ENCODE results near the gene TPSG1. TPM values are rescaled to one million over a fixed set of nuclear protein-coding genes. Genes with fewer than 3 reads are reported as not detected.
A peak's percentile ranks its signal among the peaks of the same experiment; 100 is the strongest.

TPSG1 gene
- total and polyA plus RNA-seq, 2 of the 13 experiments (the other 11 are each of a cell fraction or from before 2014, with no cell fraction given), result not detected

DNA sequence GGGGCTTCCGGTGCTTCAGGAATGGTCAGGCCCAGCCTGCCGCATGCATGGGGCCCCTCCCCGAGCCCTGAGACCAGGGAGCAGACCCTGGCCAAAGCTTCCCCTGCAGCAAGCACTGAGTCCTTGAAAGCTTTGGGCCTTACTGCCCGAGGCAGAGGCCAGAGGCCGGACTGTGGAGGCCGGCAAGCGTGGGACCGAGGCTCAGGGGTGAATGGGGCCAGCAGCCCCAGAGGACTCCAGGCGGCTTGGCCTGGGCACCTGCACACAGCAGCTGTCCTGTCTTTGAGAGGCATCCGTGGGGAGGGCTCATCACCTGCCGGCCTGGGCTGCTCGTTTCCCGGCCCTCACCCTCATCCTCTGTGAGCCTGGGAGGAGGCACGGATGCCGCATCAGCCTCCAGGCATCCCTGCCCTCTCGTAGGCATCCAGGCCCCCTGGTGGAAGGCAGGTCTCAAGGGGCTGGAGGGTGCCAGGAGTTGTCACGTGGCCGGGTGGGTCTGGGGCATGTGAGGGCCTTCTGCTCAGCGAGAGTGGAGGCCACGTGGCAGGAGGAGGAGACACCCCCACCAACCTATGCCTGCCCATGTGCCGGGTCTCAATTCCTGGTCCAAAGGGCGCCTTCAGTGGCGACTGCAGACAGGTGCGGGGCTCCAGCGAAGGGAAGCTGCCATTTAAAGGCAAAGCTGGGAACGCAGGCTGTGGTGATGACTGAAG is 40.8 kb downstream of the TPSG1 start (continued):
- TF ChIP-seq, protein P1, sequence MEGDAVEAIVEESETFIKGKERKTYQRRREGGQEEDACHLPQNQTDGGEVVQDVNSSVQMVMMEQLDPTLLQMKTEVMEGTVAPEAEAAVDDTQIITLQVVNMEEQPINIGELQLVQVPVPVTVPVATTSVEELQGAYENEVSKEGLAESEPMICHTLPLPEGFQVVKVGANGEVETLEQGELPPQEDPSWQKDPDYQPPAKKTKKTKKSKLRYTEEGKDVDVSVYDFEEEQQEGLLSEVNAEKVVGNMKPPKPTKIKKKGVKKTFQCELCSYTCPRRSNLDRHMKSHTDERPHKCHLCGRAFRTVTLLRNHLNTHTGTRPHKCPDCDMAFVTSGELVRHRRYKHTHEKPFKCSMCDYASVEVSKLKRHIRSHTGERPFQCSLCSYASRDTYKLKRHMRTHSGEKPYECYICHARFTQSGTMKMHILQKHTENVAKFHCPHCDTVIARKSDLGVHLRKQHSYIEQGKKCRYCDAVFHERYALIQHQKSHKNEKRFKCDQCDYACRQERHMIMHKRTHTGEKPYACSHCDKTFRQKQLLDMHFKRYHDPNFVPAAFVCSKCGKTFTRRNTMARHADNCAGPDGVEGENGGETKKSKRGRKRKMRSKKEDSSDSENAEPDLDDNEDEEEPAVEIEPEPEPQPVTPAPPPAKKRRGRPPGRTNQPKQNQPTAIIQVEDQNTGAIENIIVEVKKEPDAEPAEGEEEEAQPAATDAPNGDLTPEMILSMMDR (CRISPR knock-in tag; IDR thresholded peaks at IDR 0.05), result peak; percentile 60
- peak; percentile 84 for TF ChIP-seq KLF6 (CRISPR knock-in tag; IDR thresholded peaks at IDR 0.05)
- TF ChIP-seq RNF219 (CRISPR knock-in tag; IDR thresholded peaks at IDR 0.05), result no peak
- TF ChIP-seq, protein P2, sequence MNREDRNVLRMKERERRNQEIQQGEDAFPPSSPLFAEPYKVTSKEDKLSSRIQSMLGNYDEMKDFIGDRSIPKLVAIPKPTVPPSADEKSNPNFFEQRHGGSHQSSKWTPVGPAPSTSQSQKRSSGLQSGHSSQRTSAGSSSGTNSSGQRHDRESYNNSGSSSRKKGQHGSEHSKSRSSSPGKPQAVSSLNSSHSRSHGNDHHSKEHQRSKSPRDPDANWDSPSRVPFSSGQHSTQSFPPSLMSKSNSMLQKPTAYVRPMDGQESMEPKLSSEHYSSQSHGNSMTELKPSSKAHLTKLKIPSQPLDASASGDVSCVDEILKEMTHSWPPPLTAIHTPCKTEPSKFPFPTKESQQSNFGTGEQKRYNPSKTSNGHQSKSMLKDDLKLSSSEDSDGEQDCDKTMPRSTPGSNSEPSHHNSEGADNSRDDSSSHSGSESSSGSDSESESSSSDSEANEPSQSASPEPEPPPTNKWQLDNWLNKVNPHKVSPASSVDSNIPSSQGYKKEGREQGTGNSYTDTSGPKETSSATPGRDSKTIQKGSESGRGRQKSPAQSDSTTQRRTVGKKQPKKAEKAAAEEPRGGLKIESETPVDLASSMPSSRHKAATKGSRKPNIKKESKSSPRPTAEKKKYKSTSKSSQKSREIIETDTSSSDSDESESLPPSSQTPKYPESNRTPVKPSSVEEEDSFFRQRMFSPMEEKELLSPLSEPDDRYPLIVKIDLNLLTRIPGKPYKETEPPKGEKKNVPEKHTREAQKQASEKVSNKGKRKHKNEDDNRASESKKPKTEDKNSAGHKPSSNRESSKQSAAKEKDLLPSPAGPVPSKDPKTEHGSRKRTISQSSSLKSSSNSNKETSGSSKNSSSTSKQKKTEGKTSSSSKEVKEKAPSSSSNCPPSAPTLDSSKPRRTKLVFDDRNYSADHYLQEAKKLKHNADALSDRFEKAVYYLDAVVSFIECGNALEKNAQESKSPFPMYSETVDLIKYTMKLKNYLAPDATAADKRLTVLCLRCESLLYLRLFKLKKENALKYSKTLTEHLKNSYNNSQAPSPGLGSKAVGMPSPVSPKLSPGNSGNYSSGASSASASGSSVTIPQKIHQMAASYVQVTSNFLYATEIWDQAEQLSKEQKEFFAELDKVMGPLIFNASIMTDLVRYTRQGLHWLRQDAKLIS (CRISPR knock-in tag; IDR thresholded peaks at IDR 0.05), result no peak
- TF ChIP-seq, protein P3, sequence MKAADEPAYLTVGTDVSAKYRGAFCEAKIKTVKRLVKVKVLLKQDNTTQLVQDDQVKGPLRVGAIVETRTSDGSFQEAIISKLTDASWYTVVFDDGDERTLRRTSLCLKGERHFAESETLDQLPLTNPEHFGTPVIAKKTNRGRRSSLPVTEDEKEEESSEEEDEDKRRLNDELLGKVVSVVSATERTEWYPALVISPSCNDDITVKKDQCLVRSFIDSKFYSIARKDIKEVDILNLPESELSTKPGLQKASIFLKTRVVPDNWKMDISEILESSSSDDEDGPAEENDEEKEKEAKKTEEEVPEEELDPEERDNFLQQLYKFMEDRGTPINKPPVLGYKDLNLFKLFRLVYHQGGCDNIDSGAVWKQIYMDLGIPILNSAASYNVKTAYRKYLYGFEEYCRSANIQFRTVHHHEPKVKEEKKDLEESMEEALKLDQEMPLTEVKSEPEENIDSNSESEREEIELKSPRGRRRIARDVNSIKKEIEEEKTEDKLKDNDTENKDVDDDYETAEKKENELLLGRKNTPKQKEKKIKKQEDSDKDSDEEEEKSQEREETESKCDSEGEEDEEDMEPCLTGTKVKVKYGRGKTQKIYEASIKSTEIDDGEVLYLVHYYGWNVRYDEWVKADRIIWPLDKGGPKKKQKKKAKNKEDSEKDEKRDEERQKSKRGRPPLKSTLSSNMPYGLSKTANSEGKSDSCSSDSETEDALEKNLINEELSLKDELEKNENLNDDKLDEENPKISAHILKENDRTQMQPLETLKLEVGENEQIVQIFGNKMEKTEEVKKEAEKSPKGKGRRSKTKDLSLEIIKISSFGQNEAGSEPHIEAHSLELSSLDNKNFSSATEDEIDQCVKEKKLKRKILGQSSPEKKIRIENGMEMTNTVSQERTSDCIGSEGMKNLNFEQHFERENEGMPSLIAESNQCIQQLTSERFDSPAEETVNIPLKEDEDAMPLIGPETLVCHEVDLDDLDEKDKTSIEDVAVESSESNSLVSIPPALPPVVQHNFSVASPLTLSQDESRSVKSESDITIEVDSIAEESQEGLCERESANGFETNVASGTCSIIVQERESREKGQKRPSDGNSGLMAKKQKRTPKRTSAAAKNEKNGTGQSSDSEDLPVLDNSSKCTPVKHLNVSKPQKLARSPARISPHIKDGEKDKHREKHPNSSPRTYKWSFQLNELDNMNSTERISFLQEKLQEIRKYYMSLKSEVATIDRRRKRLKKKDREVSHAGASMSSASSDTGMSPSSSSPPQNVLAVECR (CRISPR knock-in tag; IDR thresholded peaks at IDR 0.05; ENCODE audit: borderline replicate concordance), result peak; percentile 40; the same call in 1 of the 2 replicates
- TF ChIP-seq ZNF850 (CRISPR knock-in tag; conservative IDR thresholded peaks at IDR 0.05), result no peak
- no peak for TF ChIP-seq NR0B2 (CRISPR knock-in tag; IDR thresholded peaks at IDR 0.05)
- TF ChIP-seq, protein P4, sequence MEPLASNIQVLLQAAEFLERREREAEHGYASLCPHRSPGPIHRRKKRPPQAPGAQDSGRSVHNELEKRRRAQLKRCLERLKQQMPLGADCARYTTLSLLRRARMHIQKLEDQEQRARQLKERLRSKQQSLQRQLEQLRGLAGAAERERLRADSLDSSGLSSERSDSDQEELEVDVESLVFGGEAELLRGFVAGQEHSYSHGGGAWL (CRISPR knock-in tag; IDR thresholded peaks at IDR 0.05), result no peak
- TF ChIP-seq RARA (CRISPR knock-in tag; IDR thresholded peaks at IDR 0.05), result peak; percentile 52
- no peak for TF ChIP-seq ZNF329 (CRISPR knock-in tag; IDR thresholded peaks at IDR 0.05; ENCODE audit: low read depth)
- 0 out of 2 replicates have a peak, but pooled peaks have one; percentile 17 for TF ChIP-seq HOXA3 (CRISPR knock-in tag; IDR thresholded peaks at IDR 0.05)
- TF ChIP-seq TFDP1 (CRISPR knock-in tag; IDR thresholded peaks at IDR 0.05; ENCODE audit: borderline replicate concordance), result peak; percentile 62; the same call in 1 of the 2 replicates
- 0 out of 2 replicates have a peak, but pooled peaks have one; percentile 32 for TF ChIP-seq TBX2 (CRISPR knock-in tag; IDR thresholded peaks at IDR 0.05; ENCODE audit: borderline replicate concordance)

All from HepG2 (cell line).